Effector memory CD4-positive, alpha-beta T cell (primary cell): ENCODE measurements around the gene ATN1.

Experiments used
- DNase-seq, 3 donors: peaks; one replicate each; pipeline ENCODE4 v3.0.0-alpha.2; 2020
- H3K27ac ChIP-seq: 2 replicates; pipeline ENCODE4 v1.7.0; 2013; ENCODE audit warnings: mild to moderate bottlenecking, low read length, moderate library complexity; ENCODE audit not compliant: insufficient read depth, poor library complexity, severe bottlenecking
- H3K27me3 ChIP-seq: replicated peaks from 2 replicates; pipeline ENCODE4 v1.7.0; 2013; ENCODE audit warnings: mild to moderate bottlenecking, low read length; ENCODE audit not compliant: insufficient read depth, control insufficient read depth, poor library complexity, severe bottlenecking
- H3K36me3 ChIP-seq: 2 replicates; pipeline ENCODE4 v1.7.0; 2013; ENCODE audit warnings: mild to moderate bottlenecking, low read length, moderate library complexity; ENCODE audit not compliant: control insufficient read depth, insufficient read depth
- H3K4me1 ChIP-seq: 2 replicates; pipeline ENCODE4 v1.7.0; 2013; ENCODE audit warnings: low read length, mild to moderate bottlenecking; ENCODE audit not compliant: control insufficient read depth, insufficient read depth, poor library complexity, severe bottlenecking
- H3K4me3 ChIP-seq: 2 replicates; pipeline ENCODE4 v1.7.0; 2013; ENCODE audit warnings: low read length, low read depth, mild to moderate bottlenecking; ENCODE audit not compliant: insufficient read depth, poor library complexity, severe bottlenecking
- H3K9me3 ChIP-seq: 2 replicates; pipeline ENCODE4 v1.7.0; 2013; ENCODE audit warnings: mild to moderate bottlenecking, low read length, moderate library complexity; ENCODE audit not compliant: control insufficient read depth

Gene ATN1

GRCh38 chr12:6936636-6937480 lies 9.1 kb downstream of the ATN1 start:
- Histone ChIP-seq H3K36me3 (peaks cover 9% of the 10 kb centered on the region), H3K4me3 (peak overlapping the region; percentile 56), H3K4me1 (peaks cover 23% of the 10 kb centered on the region)

DNA sequence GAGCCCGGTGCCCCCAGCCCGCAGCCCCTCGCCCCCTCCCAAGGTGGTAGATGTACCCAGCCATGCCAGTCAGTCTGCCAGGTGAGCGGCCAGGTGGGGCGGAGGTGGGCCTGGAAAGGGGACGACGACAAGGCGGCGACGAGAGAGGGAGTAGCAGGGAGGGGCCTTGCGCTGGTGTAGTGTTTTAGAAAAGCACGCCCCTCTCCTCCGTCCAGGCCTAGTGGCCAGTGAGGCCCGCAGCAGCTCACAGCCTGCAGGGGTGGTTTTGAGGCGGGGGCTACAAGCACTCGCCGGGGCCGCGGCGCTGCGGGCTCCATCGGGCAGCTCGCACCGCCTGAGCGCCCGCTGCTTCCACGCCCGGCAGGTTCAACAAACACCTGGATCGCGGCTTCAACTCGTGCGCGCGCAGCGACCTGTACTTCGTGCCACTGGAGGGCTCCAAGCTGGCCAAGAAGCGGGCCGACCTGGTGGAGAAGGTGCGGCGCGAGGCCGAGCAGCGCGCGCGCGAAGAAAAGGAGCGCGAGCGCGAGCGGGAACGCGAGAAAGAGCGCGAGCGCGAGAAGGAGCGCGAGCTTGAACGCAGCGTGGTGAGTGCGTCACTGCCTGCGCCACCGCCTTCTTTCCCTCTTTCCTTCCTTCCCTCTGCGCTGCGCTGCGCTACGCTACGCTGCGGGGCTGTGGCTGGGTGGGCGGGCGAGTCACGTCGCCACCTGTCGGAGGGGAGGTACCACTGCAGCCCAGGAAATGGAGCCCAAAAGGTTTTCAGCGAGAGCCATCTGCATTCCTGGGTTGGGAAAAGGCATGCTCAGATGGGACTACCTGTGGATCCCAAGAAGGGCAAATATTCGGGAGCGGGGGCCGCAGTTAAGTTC lies 10.0 kb downstream of the ATN1 start:
- H3K4me3 ChIP-seq = peak overlapping the region; percentile 56
- no peaks in the 10 kb centered on the region for H3K27me3 ChIP-seq
- H3K36me3 ChIP-seq = peaks cover 9% of the 10 kb centered on the region
- DNase-seq = peak; percentile 86 to 91 (median 91)
- no peaks in the 10 kb centered on the region for H3K9me3 ChIP-seq
- peaks cover 23% of the 10 kb centered on the region for H3K4me1 ChIP-seq
- H3K27ac ChIP-seq = peak overlapping the region; percentile 84

More at GRCh38 chr12:6936636-6937480, 9.1 kb downstream of the ATN1 start:
- Histone ChIP-seq H3K27me3 (no peaks in the 10 kb centered on the region), H3K9me3 (no peaks in the 10 kb centered on the region), H3K27ac (peak overlapping the region; percentile 84)
- DNase-seq = no peak

DNA sequence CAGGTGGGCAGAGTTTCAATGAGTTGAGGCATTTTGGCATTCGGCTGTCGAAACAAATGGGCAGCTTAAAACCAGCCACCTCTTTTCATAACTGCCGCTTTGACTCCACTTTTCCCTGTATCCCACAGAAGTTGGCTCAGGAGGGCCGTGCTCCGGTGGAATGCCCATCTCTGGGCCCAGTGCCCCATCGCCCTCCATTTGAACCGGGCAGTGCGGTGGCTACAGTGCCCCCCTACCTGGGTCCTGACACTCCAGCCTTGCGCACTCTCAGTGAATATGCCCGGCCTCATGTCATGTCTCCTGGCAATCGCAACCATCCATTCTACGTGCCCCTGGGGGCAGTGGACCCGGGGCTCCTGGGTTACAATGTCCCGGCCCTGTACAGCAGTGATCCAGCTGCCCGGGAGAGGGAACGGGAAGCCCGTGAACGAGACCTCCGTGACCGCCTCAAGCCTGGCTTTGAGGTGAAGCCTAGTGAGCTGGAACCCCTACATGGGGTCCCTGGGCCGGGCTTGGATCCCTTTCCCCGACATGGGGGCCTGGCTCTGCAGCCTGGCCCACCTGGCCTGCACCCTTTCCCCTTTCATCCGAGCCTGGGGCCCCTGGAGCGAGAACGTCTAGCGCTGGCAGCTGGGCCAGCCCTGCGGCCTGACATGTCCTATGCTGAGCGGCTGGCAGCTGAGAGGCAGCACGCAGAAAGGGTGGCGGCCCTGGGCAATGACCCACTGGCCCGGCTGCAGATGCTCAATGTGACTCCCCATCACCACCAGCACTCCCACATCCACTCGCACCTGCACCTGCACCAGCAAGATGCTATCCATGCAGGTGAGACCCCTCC lies 10.8 kb downstream of the ATN1 start:
- no peak overlapping the region for H3K4me3 ChIP-seq
- peaks cover 9% of the 10 kb centered on the region for H3K36me3 ChIP-seq
- peak overlapping the region; percentile 43 for H3K27ac ChIP-seq
- peaks cover 23% of the 10 kb centered on the region for H3K4me1 ChIP-seq
- no peaks in the 10 kb centered on the region for H3K27me3 ChIP-seq
- H3K9me3 ChIP-seq = no peaks in the 10 kb centered on the region
- no peak for DNase-seq

- H3K9me3 ChIP-seq = no peaks in the 10 kb centered on the region
- H3K4me1 ChIP-seq = peaks cover 27% of the 10 kb centered on the region
- DNase-seq = no peak
- H3K4me3 ChIP-seq = no peak overlapping the region
- peaks cover 9% of the 10 kb centered on the region for H3K36me3 ChIP-seq
- H3K27ac ChIP-seq = no peak overlapping the region
- no peaks in the 10 kb centered on the region for H3K27me3 ChIP-seq
These were observed 11.4 kb downstream of the ATN1 start for GRCh38 chr12:6939191-6939540.

DNA sequence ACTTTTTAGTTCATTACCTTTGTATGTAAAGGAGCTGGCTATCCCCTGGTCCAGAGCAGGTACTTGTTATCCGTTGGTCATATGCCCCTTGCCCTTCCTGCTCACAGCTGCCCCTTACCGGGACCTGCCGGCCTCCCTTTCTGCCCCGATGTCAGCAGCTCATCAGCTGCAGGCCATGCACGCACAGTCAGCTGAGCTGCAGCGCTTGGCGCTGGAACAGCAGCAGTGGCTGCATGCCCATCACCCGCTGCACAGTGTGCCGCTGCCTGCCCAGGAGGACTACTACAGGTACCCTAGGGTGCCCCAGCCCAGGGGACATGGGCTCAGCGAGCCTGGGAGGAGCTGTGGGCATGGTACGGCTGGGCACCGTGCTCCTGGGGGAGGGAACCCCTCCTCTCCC lies 13.5 kb downstream of the ATN1 start:
- H3K9me3 ChIP-seq = no peaks in the 10 kb centered on the region
- H3K4me3 ChIP-seq = no peak overlapping the region
- H3K27ac ChIP-seq = no peak overlapping the region
- no peak for DNase-seq
- H3K4me1 ChIP-seq = peaks cover 42% of the 10 kb centered on the region
- no peaks in the 10 kb centered on the region for H3K36me3 ChIP-seq
- no peaks in the 10 kb centered on the region for H3K27me3 ChIP-seq

DNA sequence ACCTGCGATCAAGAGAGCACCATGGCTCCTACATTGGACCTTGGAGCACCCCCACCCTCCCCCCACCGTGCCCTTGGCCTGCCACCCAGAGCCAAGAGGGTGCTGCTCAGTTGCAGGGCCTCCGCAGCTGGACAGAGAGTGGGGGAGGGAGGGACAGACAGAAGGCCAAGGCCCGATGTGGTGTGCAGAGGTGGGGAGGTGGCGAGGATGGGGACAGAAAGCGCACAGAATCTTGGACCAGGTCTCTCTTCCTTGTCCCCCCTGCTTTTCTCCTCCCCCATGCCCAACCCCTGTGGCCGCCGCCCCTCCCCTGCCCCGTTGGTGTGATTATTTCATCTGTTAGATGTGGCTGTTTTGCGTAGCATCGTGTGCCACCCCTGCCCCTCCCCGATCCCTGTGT lies 14.0 kb downstream of the ATN1 start:
- DNase-seq = no peak
- no peaks in the 10 kb centered on the region for H3K27me3 ChIP-seq
- H3K4me3 ChIP-seq = no peak overlapping the region
- no peaks in the 10 kb centered on the region for H3K36me3 ChIP-seq
- no peaks in the 10 kb centered on the region for H3K9me3 ChIP-seq
- peaks cover 40% of the 10 kb centered on the region for H3K4me1 ChIP-seq
- H3K27ac ChIP-seq = no peak overlapping the region

DNA sequence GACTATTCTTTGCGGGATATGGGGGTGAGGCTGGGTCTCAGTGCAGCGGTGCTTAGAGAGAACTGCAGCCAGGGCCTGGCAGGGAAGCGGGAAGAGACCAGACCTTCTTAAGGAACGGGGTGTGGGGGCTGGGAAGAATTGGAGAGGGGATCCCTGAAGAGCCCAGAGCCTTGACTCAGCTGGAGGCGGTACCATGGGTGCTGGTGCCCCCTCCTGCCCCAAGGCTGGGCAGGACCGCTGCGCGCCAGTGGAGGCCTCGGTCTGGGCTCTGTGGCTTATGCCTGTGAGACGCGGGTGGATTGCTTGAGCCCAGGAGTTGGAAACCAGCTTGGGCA lies 14.5 kb downstream of the ATN1 start:
- Histone ChIP-seq H3K9me3 (no peaks in the 10 kb centered on the region), H3K27ac (peak overlapping the region; percentile 7), H3K36me3 (no peaks in the 10 kb centered on the region), H3K4me3 (no peak overlapping the region), H3K27me3 (no peaks in the 10 kb centered on the region), H3K4me1 (peaks cover 40% of the 10 kb centered on the region)
- no peak for DNase-seq

DNA sequence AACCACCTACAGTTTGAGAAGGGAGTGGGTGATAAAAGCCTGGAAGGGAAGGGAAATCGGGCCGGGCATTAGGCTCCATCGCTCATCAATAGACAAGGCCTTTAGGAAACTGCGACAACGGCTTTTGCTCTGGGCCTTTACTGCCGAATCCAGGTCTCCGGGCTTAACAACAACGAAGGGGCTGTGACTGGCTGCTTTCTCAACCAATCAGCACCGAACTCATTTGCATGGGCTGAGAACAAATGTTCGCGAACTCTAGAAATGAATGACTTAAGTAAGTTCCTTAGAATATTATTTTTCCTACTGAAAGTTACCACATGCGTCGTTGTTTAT lies 15.6 kb downstream of the ATN1 start:
- peaks cover 36% of the 10 kb centered on the region for H3K4me1 ChIP-seq
- no peaks in the 10 kb centered on the region for H3K36me3 ChIP-seq
- H3K9me3 ChIP-seq = no peaks in the 10 kb centered on the region
- H3K4me3 ChIP-seq = no peak overlapping the region
- peak overlapping the region; percentile 95 for H3K27ac ChIP-seq
- peak; percentile 71 to 78 (median 71) for DNase-seq
- H3K27me3 ChIP-seq = no peaks in the 10 kb centered on the region

DNA sequence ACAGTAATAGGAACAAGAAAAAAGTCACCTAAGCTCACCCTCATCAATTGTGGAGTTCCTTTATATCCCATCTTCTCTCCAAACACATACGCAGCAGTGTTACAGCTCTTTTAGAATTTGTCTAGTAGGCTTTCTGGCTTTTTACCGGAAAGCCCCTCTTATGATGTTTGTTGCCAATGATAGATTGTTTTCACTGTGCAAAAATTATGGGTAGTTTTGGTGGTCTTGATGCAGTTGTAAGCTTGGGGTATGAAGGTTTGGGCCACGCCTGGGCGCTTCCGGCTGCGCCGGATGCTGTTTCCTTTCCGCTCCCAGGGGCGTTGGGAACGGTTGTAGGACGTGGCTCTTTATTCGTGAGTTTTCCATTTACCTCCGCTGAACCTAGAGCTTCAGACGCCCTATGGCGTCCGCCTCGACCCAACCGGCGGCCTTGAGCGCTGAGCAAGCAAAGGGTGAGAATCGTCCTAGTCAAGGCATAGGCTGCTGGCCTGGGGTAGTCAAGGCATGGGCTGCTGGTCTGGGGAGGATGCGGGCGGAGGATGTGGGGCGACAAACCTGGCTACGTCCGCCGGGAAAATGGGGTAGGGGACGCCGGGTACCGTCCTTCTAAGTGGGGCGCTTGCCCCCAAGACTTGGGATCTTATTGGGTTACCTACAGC lies 16.1 kb downstream of the ATN1 start, which contains the start of the genes C12orf57 and RNU7-1:
Gene C12orf57, plus strand, starts transcription at position 301 of the 659 bp plus-strand sequence. Its CDS starts 100 bp downstream, at position 401.
Gene RNU7-1, plus strand, starts transcription at position 95 of the 659 bp plus-strand sequence.
- DNase-seq = peak; percentile 62 to 71 (median 70)
- H3K36me3 ChIP-seq = no peaks in the 10 kb centered on the region
- H3K4me1 ChIP-seq = peaks cover 40% of the 10 kb centered on the region
- no peaks in the 10 kb centered on the region for H3K9me3 ChIP-seq
- H3K27me3 ChIP-seq = no peaks in the 10 kb centered on the region
- peak within 1 kb of the TSS; percentile 79 for H3K4me3 ChIP-seq
- H3K27ac ChIP-seq = peak within 1 kb of the TSS; percentile 95
